Neuron (in vitro differentiated cells): ENCODE measurements around the gene CLDN24.

Source experiments
- H2AFZ ChIP-seq: one replicate; pipeline ENCODE4 v1.6.1; 2013; ENCODE audit warnings: low read depth, mild to moderate bottlenecking, inconsistent platforms, low read length, moderate library complexity
- H3K27me3 ChIP-seq: one replicate; pipeline ENCODE4 v1.6.1; 2013; ENCODE audit warnings: low read length; ENCODE audit not compliant: insufficient read depth
- H3K36me3 ChIP-seq: one replicate; pipeline ENCODE4 v1.6.1; 2013; ENCODE audit warnings: low read length; ENCODE audit not compliant: insufficient read depth
- H3K4me1 ChIP-seq: one replicate; pipeline ENCODE4 v1.6.1; 2013; ENCODE audit warnings: low read length; ENCODE audit not compliant: insufficient read depth
- H3K4me3 ChIP-seq: 2 replicates; pipeline ENCODE4 v1.5.1; 2013; ENCODE audit warnings: mild to moderate bottlenecking, low read length, moderate library complexity
- H3K9me3 ChIP-seq: one replicate; pipeline ENCODE4 v1.6.1; 2013; ENCODE audit warnings: low read length

CLDN24 gene

DNA sequence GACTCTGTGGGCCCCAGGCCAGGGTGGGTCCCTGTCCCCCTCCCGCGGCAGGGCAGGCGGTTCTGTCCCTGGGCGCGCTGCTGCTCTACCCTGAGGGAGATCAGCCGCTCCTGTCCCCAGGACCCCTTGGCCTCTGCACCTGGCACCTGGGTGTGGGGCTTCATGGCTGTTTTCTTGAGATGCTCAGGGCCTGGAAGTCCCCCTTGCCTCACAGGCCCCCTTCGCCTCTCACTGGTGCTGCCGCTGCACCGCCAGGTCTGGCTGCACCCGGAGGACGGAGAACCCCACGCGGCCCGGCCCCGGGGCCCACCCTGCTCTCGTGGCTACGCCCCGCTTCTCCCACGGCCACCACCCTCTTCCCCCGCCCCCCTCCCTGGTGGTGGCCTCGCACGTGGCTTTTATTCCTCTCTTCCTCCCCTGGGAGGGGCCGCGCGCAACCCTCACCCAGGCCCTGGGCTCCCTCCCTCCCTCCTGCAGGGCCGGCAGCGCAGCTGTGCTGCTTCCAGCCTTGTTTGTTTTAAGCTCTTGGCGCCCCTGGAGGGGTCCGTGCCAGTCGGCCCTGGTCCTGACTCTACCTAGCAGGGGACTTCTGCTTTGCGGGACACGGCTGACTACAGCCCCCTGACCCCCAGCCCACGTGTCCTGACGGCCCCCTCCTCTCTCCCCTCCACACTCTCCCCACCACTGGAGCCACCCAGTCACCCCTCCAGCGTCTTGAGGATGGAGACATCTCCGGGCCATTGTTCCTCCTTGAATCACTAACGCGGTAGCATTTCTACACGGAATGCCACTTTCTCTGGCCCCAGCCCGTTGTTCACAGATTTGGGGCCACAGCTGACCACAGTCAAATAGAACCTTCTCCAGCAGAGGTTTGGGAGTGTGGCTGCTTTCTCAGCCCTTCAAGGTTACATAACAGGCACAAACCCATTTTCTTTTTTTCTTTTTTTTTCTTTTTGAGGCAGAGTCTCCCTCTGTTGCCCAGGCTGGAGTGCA lies 20.6 kb upstream of the CLDN24 start:
- Histone ChIP-seq H3K27me3 (no peaks in the 10 kb centered on the region), H3K4me1 (peaks cover 5% of the 10 kb centered on the region), H3K4me3 (no peak overlapping the region), H3K36me3 (no peaks in the 10 kb centered on the region), H2AFZ (no peak overlapping the region), H3K9me3 (peaks cover 1% of the 10 kb centered on the region)

DNA sequence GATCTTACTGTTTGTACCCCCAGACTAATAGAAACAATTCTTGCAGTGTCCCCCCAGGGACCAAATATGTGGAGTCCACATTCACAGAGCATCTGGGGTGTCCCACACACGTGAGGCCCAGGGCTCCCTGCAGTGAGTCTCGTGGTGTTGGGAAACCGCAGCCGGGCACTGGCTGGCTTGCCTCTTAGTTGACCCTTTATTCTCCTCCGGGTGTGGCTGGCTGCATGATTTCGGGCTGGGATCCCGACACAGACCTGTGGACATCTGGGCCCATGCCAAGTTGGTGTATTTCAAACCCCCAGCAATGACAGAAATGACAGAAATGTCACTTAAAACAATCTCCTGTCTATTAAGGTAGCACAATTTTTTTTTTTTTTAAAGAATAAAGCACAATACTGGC lies 15.6 kb upstream of the CLDN24 start:
- Histone ChIP-seq H3K9me3 (peaks cover 2% of the 10 kb centered on the region), H3K4me3 (no peak overlapping the region), H3K27me3 (no peaks in the 10 kb centered on the region), H3K36me3 (no peaks in the 10 kb centered on the region), H3K4me1 (no peaks in the 10 kb centered on the region), H2AFZ (no peak overlapping the region)

DNA sequence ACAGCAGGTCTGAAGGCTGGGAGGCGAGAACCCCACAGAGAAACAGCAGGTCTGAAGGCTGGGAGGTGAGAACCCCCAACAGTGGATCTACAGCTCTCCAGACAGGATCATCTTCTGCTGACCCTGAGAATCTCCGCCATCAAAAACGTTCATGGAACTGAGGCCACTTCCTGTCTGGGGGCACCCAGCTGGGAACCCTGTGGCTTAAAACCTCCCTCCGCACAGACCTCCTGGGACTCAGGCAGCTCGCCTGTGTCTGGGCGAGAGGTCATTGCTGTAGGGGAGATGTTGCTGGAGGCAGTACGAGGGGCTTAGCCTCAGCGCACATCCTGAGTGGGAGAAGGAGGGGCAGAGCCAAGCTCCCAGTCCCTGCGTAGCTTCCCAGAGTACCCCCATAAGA lies 15.1 kb upstream of the CLDN24 start:
- H3K4me3 ChIP-seq = no peak overlapping the region
- H3K36me3 ChIP-seq = no peaks in the 10 kb centered on the region
- peaks cover 2% of the 10 kb centered on the region for H3K9me3 ChIP-seq
- no peaks in the 10 kb centered on the region for H3K27me3 ChIP-seq
- H3K4me1 ChIP-seq = no peaks in the 10 kb centered on the region
- H2AFZ ChIP-seq = no peak overlapping the region

DNA sequence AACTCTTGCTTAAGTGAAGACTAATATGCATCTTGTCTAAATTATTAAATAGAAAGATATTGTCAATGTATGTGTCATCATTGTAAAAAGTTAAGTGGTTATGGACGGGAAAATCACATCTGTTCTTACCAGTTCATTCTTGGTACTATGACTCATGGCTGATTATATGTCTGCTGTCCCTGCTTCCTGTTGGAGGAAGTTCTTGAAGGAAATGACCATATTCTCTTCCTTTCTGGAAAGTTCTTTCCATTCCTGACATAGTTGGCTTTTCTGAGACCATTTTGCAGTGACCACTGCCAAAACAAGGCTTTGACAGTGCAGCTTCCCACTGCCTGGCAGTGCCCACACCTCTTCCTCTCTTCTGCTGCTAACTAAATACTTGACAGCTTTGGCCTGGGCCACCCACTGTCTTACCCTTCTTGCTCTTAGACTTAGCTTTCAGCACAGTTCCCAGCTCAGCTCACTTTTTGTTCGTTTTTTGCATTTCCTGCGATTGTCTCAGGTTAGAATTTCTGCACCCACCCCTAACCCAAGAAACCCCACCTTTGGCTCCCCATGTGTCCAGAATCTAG lies 13.2 kb upstream of the CLDN24 start:
- Histone ChIP-seq H3K9me3 (peaks cover 2% of the 10 kb centered on the region), H3K36me3 (no peaks in the 10 kb centered on the region), H3K4me1 (no peaks in the 10 kb centered on the region), H3K4me3 (no peak overlapping the region), H2AFZ (no peak overlapping the region), H3K27me3 (no peaks in the 10 kb centered on the region)

DNA sequence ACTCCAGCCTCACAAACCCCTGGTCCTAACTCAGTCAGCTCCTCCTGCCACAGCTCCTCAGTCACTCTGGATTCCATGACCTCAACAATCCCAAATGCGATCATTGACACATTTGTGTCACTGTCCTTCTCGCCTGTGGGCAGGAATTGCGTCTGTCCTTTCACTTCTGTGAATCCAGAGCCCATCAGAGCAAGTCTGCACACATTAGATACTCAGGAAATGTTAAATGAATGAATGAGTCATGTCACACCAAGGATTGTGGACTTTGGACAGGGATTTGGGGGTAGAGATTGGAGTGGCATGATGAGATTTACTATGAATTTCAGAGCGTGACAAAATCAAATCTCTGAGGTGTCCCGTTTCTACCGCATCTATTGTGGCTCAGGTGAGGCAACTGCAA lies 11.8 kb upstream of the CLDN24 start:
- Histone ChIP-seq H3K4me3 (no peak overlapping the region), H3K27me3 (no peaks in the 10 kb centered on the region), H2AFZ (no peak overlapping the region), H3K9me3 (peaks cover 2% of the 10 kb centered on the region), H3K36me3 (no peaks in the 10 kb centered on the region), H3K4me1 (no peaks in the 10 kb centered on the region)

DNA sequence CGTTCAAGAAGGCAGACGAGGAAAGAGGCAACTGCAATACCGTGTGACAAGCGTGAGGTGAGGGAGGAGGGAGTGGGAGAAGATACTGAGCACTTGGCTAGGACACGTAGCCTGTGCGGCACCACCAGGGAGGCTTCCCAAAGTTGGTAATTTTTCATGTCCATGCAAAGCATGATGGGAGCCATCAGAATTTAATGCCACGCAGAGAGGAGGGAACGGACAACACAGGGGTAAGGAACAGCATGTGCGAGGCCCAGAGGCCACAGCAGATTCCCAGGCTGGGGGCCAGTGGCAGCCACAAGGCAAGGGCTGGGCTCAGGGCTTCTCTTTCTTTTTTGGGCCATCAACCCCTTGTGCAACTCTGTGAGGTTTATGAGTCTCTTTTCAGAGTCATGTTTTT lies 11.0 kb upstream of the CLDN24 start:
- H3K27me3 ChIP-seq = no peaks in the 10 kb centered on the region
- no peaks in the 10 kb centered on the region for H3K4me1 ChIP-seq
- no peaks in the 10 kb centered on the region for H3K36me3 ChIP-seq
- peaks cover 2% of the 10 kb centered on the region for H3K9me3 ChIP-seq
- H2AFZ ChIP-seq = no peak overlapping the region
- H3K4me3 ChIP-seq = no peak overlapping the region

DNA sequence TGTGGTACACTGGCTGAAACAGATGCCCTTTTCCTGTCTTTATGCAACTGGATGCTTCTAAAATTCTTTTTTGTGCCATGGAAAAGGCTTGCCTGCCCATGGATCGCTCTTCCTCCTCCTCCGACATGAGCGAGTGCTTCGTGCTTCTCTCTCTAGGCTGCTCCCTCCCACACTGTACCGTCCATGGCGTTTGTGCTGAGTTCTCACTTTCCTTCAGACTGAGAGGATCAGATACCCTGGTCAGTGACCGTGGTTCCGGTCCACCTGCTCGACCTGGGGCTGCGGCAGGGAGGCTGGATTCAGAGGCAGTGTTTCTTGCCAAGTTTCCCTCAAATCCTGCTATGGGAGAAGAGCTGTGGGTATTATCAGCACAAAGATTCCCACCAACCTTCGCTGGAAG lies 10.2 kb upstream of the CLDN24 start:
- Histone ChIP-seq H3K27me3 (no peaks in the 10 kb centered on the region), H3K4me1 (no peaks in the 10 kb centered on the region), H2AFZ (no peak overlapping the region), H3K9me3 (no peaks in the 10 kb centered on the region), H3K4me3 (no peak overlapping the region), H3K36me3 (no peaks in the 10 kb centered on the region)

DNA sequence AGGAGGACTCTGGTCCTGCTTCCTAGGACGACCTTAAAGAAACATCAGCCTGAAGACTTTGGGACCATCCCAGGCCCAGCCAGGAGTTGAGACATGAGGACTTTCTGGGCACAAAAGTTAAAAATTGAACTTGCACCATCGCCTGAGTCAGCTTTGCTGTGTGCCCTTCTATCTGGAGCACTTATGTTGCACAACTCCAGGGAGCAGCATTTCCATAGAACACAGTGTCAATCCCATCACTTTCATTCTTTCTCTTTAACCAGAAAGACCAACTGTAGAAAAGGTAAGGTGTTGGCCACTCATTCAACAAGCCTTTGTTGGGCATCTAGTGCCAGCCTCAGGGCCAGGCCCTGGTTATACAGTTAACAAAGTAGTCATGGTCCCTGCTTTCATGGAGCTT lies 8.6 kb upstream of the CLDN24 start:
- Histone ChIP-seq H3K9me3 (peaks cover 2% of the 10 kb centered on the region), H3K4me1 (no peaks in the 10 kb centered on the region), H3K27me3 (no peaks in the 10 kb centered on the region), H3K36me3 (no peaks in the 10 kb centered on the region), H2AFZ (no peak overlapping the region), H3K4me3 (no peak overlapping the region)

DNA sequence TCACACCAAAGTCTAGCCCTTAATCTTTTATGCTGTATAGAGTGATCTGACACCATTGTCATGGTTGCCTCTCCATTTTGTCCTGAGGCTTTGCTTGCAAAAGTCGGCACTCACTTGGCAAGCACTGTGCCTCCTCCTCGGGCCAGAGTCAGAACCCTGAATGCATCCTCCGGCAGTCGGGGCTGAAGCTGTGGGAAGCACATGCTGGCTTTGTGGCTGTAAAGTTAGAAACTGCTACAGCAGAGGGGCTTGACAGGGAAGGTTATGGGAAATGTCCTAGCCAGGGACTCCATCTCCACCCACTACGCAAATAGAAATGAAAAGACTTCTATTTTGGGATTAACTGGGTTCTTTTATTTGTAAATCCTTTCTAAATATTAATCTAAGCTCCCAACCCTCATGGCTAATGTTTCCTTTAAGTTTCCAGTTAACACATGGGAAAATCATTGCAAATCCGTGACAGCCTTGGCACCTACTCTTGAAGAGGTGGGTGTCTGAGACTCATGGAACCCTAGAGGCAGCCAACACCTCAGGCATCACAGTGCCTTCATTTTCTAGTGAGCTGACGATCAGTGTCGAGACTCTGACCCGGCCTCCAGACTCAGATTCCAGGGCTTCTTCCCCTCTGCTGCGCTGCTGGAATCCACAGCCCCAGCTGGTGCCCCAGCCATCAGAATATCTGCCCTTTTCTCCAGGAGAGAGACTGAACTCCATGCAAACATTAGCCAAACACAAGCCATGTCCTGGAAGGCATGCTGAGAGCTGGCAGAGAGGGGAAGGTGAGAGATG lies 7.9 kb upstream of the CLDN24 start:
- Histone ChIP-seq H3K4me3 (no peak overlapping the region), H3K36me3 (no peaks in the 10 kb centered on the region), H3K27me3 (no peaks in the 10 kb centered on the region), H3K9me3 (peaks cover 2% of the 10 kb centered on the region), H3K4me1 (no peaks in the 10 kb centered on the region), H2AFZ (no peak overlapping the region)

DNA sequence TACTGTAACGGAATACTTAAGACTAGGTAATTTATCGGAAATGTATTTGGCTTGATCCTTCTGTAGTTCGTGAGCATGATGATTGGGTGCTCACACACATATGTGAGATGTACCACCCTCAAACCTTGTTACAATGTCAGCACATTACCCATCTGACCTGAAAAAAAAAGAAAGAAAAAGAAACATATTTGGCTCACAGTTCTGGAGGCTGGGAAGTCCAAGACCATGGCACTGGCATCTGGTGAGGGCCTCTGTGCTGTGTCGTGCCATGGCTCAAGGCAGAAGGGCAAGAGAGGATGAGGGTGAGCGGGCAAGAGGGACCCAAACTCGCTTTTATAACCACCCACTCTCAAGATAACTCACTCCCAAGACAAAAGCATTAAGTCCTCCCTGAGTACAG lies 7.0 kb upstream of the CLDN24 start:
- Histone ChIP-seq H3K36me3 (no peaks in the 10 kb centered on the region), H3K4me1 (no peaks in the 10 kb centered on the region), H3K27me3 (no peaks in the 10 kb centered on the region), H3K4me3 (no peak overlapping the region), H3K9me3 (peaks cover 2% of the 10 kb centered on the region), H2AFZ (no peak overlapping the region)

DNA sequence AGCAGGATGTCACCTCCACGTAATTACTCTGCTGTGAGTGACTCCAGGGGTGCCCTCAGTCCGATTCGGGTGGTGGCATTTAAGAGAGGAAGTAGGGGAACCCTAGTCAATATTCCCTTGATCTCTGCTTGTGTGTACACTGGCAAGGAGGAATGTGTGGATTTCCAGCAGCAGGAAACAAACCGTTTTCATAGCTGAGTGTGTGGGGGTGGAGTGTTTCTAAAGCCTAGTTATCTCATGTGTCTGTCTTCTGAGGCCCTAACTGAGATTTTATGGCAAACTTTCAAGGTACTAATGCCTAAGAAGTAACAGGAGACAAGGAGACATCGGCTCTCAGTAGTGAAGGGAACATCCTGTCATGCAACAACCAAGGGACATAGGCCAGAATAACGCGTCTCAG lies 6.6 kb upstream of the CLDN24 start:
- Histone ChIP-seq H3K9me3 (peaks cover 2% of the 10 kb centered on the region), H2AFZ (no peak overlapping the region), H3K4me3 (no peak overlapping the region), H3K36me3 (no peaks in the 10 kb centered on the region), H3K27me3 (no peaks in the 10 kb centered on the region), H3K4me1 (no peaks in the 10 kb centered on the region)

DNA sequence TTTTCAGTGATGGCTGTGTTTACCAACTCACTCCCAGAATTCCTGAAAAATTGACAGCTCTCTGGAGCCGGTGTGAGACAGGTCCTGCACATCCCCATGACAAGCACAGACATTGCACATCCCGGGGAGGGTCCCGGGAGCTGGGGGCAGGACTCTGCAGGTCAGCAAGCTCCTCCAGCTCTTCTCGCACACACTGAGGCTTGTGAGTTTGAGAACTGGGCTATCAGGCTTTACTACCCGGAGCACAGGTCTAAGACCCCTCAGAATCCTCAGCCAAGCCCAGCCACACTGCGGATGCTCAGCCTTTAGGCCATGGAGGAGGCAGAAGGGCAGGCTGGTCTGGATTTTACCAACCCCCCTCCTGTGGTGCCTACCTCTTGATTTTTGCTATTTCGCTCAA lies 5.6 kb upstream of the CLDN24 start:
- H3K36me3 ChIP-seq = no peaks in the 10 kb centered on the region
- peaks cover 2% of the 10 kb centered on the region for H3K9me3 ChIP-seq
- H3K4me3 ChIP-seq = no peak overlapping the region
- no peaks in the 10 kb centered on the region for H3K27me3 ChIP-seq
- no peaks in the 10 kb centered on the region for H3K4me1 ChIP-seq
- no peak overlapping the region for H2AFZ ChIP-seq

DNA sequence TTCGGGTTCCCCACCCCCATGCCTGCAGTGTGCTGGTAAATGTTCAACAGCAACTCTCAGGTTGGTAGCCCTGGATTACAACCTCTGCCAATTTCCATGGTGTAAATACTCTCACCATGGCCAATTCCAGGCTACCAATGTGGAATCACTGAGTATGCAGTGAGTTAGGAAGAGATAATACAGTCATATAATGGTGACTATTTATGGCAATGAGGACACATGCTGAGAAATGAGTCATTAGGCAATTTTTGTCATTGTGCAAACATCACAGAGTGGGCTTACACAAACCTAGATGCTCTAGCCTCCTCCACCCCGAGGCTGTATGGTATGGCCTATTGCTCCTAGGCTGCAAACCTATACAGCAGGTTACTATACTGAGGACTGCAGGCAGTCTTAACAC lies 4.6 kb upstream of the CLDN24 start:
- peaks cover 2% of the 10 kb centered on the region for H3K9me3 ChIP-seq
- no peaks in the 10 kb centered on the region for H3K36me3 ChIP-seq
- no peaks in the 10 kb centered on the region for H3K27me3 ChIP-seq
- no peak overlapping the region for H3K4me3 ChIP-seq
- H2AFZ ChIP-seq = no peak overlapping the region
- H3K4me1 ChIP-seq = no peaks in the 10 kb centered on the region
